CD4-positive, alpha-beta T cell treated with Interleukin-21 for 1 hour (primary cell): ENCODE results near the gene GMNN.
"Not testable (repeated sequence)": the region's sequence is repeated elsewhere in the genome, so short reads cannot be mapped to it uniquely, and the experiment has no call there.

ENCODE experiments used
- DNase-seq: peaks from one replicate; pipeline ENCODE4 v3.0.0-alpha.2; 2020

Gene GMNN

GRCh38 chr6:24763578-24763977 lies 11.2 kb upstream of the GMNN start:
- DNase-seq = no peak

- DNase-seq = not testable (repeated sequence)
These were observed 9.6 kb upstream of the GMNN start for GRCh38 chr6:24764833-24765828.

GRCh38 chr6:24765968-24766367 lies 8.8 kb upstream of the GMNN start:
- DNase-seq = not testable (repeated sequence)

- DNase-seq = peak; percentile 49
These were observed 7.9 kb upstream of the GMNN start for GRCh38 chr6:24766680-24767462.

GRCh38 chr6:24768361-24768760 lies 6.4 kb upstream of the GMNN start:
- no peak for DNase-seq

- no peak for DNase-seq
These were observed 852 bp downstream of the GMNN start for GRCh38 chr6:24775520-24776058.

DNA sequence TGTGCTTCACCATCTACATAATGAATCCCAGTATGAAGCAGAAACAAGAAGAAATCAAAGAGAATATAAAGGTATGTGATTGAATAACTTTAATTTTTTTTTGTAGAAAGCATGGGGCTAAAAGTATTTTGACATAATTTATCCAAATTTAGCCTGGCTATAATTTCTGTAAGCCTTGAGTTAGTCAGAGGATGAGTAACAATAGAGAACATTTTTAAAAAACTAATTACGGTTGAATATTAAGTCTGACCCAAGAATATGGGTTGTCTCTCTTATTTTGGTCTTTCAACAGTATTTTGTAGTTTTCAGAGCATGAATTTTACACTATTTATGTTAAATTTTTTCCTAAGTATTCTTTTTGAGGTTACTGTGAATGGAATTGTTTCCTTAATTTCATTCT lies 2.5 kb downstream of the GMNN start:
- DNase-seq = no peak

DNA sequence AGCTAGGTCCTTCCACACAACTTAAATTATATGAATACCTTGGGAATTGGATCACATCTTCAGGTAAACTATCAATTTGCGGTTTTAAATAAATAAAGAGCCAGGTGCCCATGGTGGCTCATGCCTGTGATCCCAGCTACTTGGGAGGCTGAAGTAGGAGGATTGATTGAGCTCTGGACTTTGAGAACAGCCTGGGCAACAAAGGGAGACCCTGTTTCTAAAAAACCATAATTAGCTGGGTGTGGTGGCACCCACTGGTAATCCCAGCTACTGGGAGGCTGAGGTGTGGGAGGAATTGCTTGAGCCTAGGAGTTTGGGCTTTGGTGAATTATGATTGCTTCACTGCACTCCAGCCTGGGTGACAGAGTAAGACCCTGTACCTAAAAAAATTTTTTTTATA lies 3.4 kb downstream of the GMNN start:
- no peak for DNase-seq

GRCh38 chr6:24778878-24779277 lies 4.1 kb downstream of the GMNN start:
- DNase-seq = no peak

GRCh38 chr6:24779416-24780016 lies 4.8 kb downstream of the GMNN start:
- DNase-seq = no peak

- DNase-seq = no peak
These were observed 5.5 kb downstream of the GMNN start for GRCh38 chr6:24780206-24780605.

- no peak for DNase-seq
These were observed 13.4 kb downstream of the GMNN start for GRCh38 chr6:24788031-24788665.

DNA sequence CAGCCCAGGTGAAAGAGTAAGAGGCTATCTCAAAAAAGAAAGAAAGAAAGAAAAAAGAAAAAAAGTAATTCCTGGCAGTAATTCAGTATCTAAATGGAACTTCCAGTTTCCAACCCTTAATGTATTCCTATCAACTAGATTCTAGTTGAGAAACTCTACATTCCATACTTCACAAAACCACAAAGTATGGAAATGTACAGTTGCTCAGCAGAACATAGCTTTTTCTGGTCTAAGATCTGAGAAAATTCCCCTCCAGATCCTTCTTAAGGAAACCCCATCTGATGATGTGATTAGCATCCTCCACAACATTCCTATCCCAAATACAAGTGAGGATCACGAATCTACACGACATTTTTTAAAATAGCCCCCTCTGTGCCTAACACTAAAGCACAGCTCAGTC lies 20.4 kb downstream of the GMNN start:
- no peak for DNase-seq

DNA sequence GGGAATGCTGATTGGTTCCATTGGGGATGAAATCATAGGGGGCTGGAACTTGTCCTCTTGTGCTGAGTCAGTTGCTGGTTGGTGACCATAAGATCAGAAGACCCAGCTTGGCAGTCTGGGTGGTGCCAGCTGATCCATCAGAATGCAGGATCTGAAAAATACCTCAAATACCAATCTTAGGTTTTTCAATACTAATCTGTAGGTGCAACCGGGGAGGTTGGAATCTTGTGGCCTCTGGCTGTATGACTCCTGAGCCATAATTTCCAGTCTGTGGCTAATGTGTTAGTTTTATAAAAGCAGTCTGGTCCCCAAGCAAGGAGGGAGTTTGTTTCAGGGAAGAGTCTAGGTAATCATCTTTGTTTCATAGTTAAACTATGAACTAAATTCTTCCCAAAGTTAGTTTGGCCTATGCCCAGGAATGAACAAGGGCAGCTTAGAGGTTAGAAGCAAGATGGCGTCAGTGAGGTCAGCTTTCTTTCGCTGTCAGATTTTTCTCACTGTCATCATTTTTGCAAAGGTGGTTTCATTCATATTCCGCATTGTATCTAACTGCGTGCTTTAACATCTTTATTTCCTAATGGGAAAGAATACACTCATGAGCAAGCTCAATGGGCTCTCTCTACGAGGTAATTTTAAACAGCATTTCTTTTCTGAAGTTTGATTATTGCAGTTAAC lies 22.0 kb downstream of the GMNN start:
- DNase-seq = no peak

GRCh38 chr6:24797596-24798216 lies 23.0 kb downstream of the GMNN start:
- DNase-seq = no peak

GRCh38 chr6:24798740-24799540 lies 24.2 kb downstream of the GMNN start, which contains the start of gene ARMH2:
TSS of gene ARMH2 (minus strand) at chr6:24798917. CDS start at chr6:24798857, 60 bp downstream.
- DNase-seq = no peak

- no peak for DNase-seq
These were observed 24.8 kb downstream of the GMNN start for GRCh38 chr6:24799541-24799915.

GRCh38 chr6:24802271-24803059 lies 27.7 kb downstream of the GMNN start:
- no peak for DNase-seq

DNA sequence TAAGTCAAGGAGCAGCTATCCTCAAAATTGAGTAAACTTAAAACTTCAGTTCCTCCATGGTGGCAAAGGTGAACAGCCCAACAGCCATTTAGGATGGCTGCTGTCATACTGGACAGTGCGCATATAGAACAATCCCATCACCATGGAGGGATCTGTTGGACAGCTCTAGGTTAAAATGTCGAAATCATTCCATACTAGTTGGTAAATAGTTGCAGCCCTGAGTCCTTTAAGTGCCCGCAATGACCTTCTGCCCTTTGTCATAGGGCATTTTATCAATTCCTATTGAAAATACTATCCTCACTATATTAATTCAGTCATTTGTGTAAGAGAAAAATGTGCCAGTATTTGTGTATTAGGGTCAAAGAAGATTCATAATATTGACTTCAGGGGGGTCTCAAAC lies 32.8 kb downstream of the GMNN start:
- DNase-seq = no peak

DNA sequence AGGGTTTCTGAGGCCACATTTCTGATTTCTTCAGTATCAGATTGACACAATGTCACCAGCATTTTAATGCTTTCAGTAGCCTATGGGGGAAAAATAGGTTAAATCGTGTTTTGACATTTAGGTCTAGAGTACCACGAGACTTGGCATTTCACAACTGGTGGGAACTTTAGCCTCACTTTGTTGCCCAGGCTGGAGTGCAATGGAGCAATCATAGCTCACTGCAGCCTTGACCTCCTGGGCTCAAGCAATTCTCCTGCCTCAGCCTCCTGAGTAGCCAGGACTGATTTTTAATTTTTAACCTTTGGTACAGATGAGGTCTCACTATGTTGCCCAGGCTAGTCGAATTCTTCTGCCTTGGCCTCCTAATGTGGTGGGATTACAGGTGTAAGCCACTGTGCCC lies 35.0 kb downstream of the GMNN start:
- DNase-seq = no peak
